ENCODE data around the gene SLC16A4.

SLC16A4 gene

GRCh38 chr1:110328274-110328673, 62.6 kb downstream of the SLC16A4 start:
- DNase-seq (ENCODE audit: low read depth, low spot score), result no peak

DNA sequence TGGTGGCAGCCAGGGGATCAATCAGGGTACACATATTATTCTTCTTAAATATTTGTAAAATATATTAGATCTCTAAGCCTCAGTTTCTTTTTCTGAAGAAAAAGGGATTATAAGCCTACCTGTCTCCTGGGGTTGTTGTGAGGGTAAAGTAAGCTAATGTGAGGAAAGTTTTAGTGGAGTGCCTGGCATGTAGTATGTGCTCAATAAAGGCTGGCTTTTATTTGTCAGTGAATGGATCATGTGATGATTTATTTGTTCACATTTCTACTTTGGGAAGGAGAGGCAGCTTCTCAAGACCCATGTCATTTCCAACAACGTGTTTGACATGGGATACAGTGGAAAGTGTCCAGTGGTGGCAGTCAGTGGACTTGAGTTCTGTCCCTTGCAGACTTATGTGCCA, 64.0 kb downstream of the SLC16A4 start:
- no peak for DNase-seq (ENCODE audit: low read depth, low spot score)

DNA sequence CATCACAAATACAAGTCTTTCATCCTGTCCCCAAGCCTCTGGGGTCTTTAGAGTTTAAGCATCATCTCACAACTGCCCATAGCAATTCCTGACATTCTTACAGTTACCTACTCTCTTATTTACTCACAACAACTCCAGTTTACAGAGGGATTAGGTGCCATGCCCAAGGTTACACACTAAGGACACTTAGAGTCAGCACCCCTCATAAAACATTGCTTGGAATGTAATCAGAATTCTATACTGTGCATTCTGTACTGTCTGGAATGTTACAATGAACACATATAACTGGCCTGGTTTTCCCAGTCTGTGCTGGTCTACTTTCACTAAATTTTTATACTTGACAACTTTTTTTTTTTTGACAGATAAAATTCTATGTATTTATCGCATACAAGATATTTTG, 66.2 kb downstream of the SLC16A4 start:
- DNase-seq (ENCODE audit: low read depth, low spot score), result no peak

GRCh38 chr1:110321846-110322245, 69.0 kb downstream of the SLC16A4 start:
- no peak for DNase-seq (ENCODE audit: low read depth, low spot score)

DNA sequence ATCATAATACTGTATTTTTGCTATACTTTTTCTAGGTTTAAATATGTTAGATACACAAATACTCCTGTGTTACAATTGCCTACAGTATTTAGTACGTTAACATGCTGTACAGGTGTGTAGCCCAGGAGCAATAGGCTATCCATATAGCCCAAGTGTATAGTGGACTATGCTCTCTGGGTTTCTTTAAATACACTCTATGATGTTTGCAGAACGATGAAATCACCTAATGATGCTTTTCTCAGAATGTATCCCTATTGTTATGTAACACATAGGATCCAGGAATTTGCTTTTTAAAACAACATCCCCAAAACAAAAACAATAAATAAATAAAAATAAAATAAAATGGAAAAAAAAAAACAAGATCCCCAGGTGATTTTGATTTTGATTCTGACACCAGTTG, 69.8 kb downstream of the SLC16A4 start:
- DNase-seq (ENCODE audit: low read depth, low spot score), result no peak

DNA sequence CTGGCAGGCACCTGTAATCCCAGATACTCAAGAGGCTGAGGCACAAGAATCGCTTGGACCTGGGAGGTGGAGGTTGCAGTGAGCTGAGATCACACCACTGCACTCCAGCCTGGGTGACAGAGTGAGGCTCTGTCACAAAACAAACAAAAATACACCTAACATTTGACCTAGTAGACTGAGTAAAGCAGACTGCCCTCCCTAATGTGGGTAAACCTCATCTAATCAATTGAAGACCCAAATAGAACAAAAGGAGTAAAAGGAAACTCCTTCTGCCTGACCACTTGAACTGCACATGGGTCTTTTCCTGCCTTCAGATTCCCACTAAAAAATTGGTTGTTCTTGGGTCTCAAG, 70.7 kb downstream of the SLC16A4 start:
- no peak for DNase-seq (ENCODE audit: low read depth, low spot score)

DNA sequence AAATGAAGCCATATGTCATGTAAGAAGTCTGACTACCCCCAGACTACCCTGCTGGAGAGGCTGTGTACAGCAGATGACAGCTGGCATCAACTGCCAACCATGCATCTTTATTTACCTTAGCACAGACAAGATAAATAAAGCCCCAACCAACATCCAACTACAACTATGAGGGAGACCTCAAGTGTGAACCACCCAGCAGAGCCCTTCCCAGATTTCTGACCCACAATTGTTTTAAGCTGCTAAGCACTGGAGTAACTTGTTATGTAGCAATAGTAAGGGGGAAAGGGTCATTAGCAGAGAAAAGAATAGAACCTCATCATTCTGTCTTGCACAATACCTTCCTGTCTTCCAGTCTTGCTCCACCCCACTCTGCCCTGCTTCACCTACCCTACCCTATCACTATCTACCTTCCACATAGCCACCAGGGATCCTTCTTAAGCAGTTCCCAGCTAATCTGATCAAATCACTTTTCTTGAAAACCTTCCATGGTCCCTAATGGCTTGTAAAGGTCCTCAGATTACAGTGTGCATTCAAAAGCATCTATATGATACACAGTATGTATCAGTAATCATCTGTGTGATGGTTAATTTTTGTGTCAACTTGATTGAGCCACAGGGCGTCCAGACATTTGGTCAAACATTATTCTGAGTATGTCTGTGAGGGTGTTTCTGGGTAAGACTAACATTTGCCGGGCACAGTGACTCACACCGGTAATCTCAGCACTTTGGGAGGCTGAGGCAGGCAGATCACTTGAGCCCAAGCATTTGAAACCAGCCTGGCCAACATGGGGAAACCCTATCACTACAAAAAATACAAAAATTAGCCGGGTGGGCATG, 71.3 kb downstream of the SLC16A4 start:
- DNase-seq (ENCODE audit: low read depth, low spot score), result no peak

- no peak for DNase-seq (ENCODE audit: low read depth, low spot score)
Measured at GRCh38 chr1:110318046-110318445, 72.8 kb downstream of the SLC16A4 start.

DNA sequence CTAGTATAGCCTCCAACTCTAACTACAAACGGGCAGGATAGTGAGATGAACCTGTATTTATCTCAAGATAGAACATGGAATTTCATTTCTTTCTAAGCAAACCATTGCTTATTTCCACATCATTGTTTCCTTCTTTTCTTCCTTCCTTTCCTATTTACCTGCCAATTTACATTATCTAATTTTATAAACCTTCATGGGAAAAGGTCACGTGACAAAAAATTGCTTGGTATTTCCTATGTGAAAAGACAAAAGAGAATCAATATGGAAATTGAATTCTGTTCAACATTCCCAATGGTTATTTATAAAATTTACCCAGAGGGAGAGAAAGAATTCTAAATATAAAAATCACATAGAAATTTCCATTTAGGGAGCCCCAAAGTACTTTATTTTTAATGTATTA, 74.1 kb downstream of the SLC16A4 start:
- DNase-seq (ENCODE audit: low read depth, low spot score), result no peak
